22Rv1 (cell line): ENCODE data around the gene HLX.

Experiments used
- H3K27ac ChIP-seq: fragments of 450-650 bp; 2 replicates; pipeline ENCODE4 v1.5.1; 2017
- ZFX ChIP-seq: fragments of 450-650 bp; IDR thresholded peaks from 2 replicates; pipeline ENCODE4 v1.6.1; 2017; ENCODE audit warnings: antibody characterized with exemption, borderline replicate concordance
- TF ChIP-seq, protein P1 (sequence below): fragments of 450-650 bp; IDR thresholded peaks from 2 replicates; pipeline ENCODE4 v1.5.1; 2017; ENCODE audit warnings: mild to moderate bottlenecking

Gene HLX

DNA sequence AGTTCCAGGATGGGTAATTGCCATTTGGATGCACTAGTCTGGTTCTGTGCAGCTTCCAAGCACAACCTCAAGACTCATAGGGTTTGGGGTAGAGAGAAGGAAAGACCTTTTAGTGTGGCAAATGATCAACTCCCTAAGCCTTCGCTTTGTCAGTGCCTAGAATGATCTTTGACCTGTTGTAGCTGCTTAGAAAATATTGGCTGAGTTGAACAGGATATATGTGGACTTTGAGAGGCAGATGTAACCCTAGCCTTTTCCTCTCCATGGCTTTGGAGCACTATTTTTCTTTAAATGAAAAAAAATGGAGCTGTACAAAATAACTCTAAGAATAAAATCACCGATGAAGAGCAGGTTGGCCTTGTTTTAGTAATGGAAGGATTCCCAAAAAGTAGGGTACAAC, 41.7 kb downstream of the HLX start:
- H3K27ac ChIP-seq: no peak overlapping the region
- TF ChIP-seq, protein P1, sequence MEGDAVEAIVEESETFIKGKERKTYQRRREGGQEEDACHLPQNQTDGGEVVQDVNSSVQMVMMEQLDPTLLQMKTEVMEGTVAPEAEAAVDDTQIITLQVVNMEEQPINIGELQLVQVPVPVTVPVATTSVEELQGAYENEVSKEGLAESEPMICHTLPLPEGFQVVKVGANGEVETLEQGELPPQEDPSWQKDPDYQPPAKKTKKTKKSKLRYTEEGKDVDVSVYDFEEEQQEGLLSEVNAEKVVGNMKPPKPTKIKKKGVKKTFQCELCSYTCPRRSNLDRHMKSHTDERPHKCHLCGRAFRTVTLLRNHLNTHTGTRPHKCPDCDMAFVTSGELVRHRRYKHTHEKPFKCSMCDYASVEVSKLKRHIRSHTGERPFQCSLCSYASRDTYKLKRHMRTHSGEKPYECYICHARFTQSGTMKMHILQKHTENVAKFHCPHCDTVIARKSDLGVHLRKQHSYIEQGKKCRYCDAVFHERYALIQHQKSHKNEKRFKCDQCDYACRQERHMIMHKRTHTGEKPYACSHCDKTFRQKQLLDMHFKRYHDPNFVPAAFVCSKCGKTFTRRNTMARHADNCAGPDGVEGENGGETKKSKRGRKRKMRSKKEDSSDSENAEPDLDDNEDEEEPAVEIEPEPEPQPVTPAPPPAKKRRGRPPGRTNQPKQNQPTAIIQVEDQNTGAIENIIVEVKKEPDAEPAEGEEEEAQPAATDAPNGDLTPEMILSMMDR: no peak
- no peak for TF ChIP-seq ZFX

GRCh38 chr1:220921498-220921897, 42.3 kb downstream of the HLX start:
- TF ChIP-seq ZFX: no peak
- TF ChIP-seq, protein P1: no peak

DNA sequence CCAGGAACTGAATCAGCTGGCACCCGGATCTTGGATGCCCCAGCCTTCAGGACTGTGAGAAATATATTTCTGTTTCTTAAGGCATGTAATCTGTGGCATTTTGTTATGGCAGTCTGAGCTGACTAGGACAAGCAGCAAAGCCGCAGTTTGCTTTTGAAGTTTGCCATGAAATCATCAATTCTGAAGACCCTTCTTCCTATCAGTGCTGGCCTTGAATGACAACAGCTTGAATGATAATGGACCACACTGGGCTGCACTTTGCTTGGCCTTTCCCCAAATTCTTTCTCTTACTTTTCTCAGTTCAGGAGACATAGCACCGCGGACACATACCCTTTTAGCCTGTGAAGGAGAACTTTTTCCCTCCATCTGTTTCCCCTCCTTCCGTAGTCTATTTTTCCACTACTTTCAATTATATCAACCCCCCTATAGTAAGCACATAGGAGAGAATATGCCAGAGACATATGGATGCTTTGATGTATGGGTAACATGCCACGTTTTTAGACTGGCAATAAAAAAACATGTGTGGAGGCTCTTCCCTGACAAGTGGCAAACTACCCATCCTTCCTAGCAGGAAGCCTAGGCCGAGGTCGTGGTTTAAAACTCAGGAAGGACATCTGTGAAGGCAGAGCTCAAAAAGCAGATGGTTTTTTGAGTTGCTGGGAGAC, 42.9 kb downstream of the HLX start:
- no peak overlapping the region for H3K27ac ChIP-seq
- TF ChIP-seq, protein P1: no peak
- TF ChIP-seq ZFX: no peak

More at GRCh38 chr1:220921498-220921897, 42.3 kb downstream of the HLX start:
- H3K27ac ChIP-seq: no peak overlapping the region

DNA sequence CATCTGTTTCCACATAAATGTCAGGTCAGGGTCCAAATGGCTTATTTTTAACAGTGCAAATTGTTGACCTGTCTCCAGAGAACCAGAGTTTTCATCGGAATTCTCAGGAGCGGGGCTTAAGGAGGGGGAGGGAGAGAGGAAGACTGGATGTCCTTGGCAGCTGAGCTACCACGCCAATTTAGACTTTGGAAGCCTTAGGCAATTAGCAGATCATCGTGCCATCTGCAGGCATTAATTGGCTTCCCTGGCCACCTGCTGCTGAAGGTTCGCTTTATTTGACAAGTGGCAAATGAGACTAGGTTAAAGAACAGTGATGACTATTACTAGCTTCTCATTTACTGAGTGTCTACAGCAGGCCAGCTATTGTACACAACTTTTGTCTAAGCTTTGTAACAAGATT, 43.7 kb downstream of the HLX start:
- no peak overlapping the region for H3K27ac ChIP-seq
- no peak for TF ChIP-seq ZFX
- TF ChIP-seq, protein P1: no peak

DNA sequence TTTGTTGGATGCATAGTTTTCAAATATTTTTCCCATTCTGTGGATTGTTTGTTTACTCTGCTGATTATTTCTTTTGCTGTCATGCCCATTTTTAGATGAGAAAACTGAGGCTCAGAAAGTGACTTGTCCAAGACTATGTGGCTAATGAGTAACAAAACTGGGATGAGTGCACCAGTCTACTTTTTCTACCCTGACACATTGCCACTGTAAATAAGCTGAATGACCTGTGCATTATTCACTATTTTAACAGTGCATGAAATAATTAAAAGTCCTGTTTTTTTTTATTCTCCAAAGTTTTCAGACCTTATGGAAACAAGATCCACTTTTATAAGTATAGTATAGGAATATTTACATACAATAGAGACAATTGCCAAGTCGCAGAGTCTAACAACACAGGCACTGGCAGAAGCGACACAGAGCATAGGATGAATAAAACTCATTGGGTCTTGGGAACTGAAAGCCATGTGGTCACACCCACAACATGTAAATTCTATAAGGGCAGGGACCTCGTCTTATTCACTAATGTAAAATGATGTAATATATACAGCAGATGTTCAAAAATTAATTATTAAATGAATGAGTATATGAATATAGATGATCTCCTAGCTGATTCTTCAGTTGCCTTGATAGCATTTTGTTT, 45.2 kb downstream of the HLX start:
- H3K27ac ChIP-seq: no peak overlapping the region
- TF ChIP-seq, protein P1: no peak

- H3K27ac ChIP-seq: no peak overlapping the region
- no peak for TF ChIP-seq ZFX
- TF ChIP-seq, protein P1: no peak
Observed at GRCh38 chr1:220925707-220926106, 46.5 kb downstream of the HLX start.

GRCh38 chr1:220926146-220926545, 46.9 kb downstream of the HLX start:
- TF ChIP-seq, protein P1: no peak
- no peak for TF ChIP-seq ZFX
- H3K27ac ChIP-seq: no peak overlapping the region
